DND-41 (cell line): Measurements from ENCODE around the gene FGF9.

Experiments
- ATAC-seq: fragments of 200-7000 bp; cut with Tn5 transposase; 3 replicates; pipeline ENCODE4 v1.9.1; 2021; ENCODE audit warnings: low read depth; ENCODE audit not compliant: insufficient read depth
- DNase-seq: peaks from one replicate; pipeline ENCODE4 v3.0.0-alpha.2; 2020
- H2AFZ ChIP-seq: 2 replicates; pipeline ENCODE4 v1.6.0; 2012; ENCODE audit warnings: low read depth, low read length
- H3K27ac ChIP-seq: 2 replicates; pipeline ENCODE4 v1.5.1; 2012; ENCODE audit warnings: low read length, inconsistent platforms
- H3K27me3 ChIP-seq: fragments of 200-600 bp; sonication (generic); 2 replicates; pipeline ENCODE4 v1.6.0; 2012; ENCODE audit warnings: low read length, mild to moderate bottlenecking, inconsistent platforms; ENCODE audit not compliant: insufficient read depth, poor library complexity
- H3K36me3 ChIP-seq: 2 replicates; pipeline ENCODE4 v1.5.1; 2012; ENCODE audit warnings: low read length, inconsistent platforms; ENCODE audit not compliant: insufficient read depth
- H3K4me1 ChIP-seq: 2 replicates; pipeline ENCODE4 v1.5.1; 2012; ENCODE audit warnings: mild to moderate bottlenecking, low read length; ENCODE audit not compliant: insufficient read depth
- H3K4me2 ChIP-seq: 2 replicates; pipeline ENCODE4 v1.6.0; 2012; ENCODE audit warnings: mild to moderate bottlenecking, moderate library complexity, low read length, inconsistent platforms; ENCODE audit not compliant: insufficient read depth
- H3K4me3 ChIP-seq, 2 experiments: fragments of 200-600 bp in 1 of 2; shearing (Covaris generic) in 1 of 2; 2 replicates each; pipeline ENCODE4 v1.5.1; 2012 to 2016; ENCODE audit warnings: inconsistent platforms in 2 of 2, low read length in 2 of 2, mild to moderate bottlenecking in 2 of 2, low read depth in 1 of 2, moderate library complexity in 1 of 2
- H3K79me2 ChIP-seq: 2 replicates; pipeline ENCODE4 v1.6.0; 2012; ENCODE audit warnings: low read length, inconsistent platforms; ENCODE audit not compliant: insufficient read depth
- H3K9ac ChIP-seq: 2 replicates; pipeline ENCODE4 v1.6.0; 2012; ENCODE audit warnings: low read depth, mild to moderate bottlenecking, inconsistent platforms, low read length, moderate library complexity
- H3K9me3 ChIP-seq: 2 replicates; pipeline ENCODE4 v1.5.1; 2012; ENCODE audit warnings: low read length, moderate library complexity, mild to moderate bottlenecking, inconsistent platforms; ENCODE audit not compliant: insufficient read depth, severe bottlenecking
- H4K20me1 ChIP-seq: 2 replicates; pipeline ENCODE4 v1.6.0; 2012; ENCODE audit warnings: low read length; ENCODE audit not compliant: insufficient read depth
- CTCF ChIP-seq: IDR thresholded peaks from 2 replicates; pipeline ENCODE4 v1.5.1; 2012; ENCODE audit warnings: borderline replicate concordance, low read length, moderate library complexity, mild to moderate bottlenecking; ENCODE audit not compliant: poor library complexity, severe bottlenecking; ENCODE audit errors: extremely low read depth
- EZH2 ChIP-seq: IDR thresholded peaks from 3 replicates; pipeline ENCODE4 v1.6.1; 2012; ENCODE audit warnings: borderline replicate concordance, low read depth, mild to moderate bottlenecking, moderate library complexity, low read length, inconsistent platforms; ENCODE audit not compliant: severe bottlenecking

FGF9 gene

GRCh38 chr13:21636656-21637055 is 34.2 kb upstream of the FGF9 start:
- ATAC-seq (no peak), DNase-seq (no peak)
- Histone ChIP-seq H4K20me1 (no peaks in the 10 kb centered on the region), H2AFZ (no peak overlapping the region), H3K9ac (no peak overlapping the region), H3K4me3 (no peak overlapping the region), H3K4me1 (no peaks in the 10 kb centered on the region), H3K27me3 (peaks cover 14% of the 10 kb centered on the region), H3K9me3 (no peaks in the 10 kb centered on the region), H3K27ac (no peak overlapping the region), H3K4me2 (no peak overlapping the region), H3K36me3 (no peaks in the 10 kb centered on the region), H3K79me2 (no peaks in the 10 kb centered on the region)
- TF ChIP-seq CTCF (no peak), EZH2 (no peak)

DNA sequence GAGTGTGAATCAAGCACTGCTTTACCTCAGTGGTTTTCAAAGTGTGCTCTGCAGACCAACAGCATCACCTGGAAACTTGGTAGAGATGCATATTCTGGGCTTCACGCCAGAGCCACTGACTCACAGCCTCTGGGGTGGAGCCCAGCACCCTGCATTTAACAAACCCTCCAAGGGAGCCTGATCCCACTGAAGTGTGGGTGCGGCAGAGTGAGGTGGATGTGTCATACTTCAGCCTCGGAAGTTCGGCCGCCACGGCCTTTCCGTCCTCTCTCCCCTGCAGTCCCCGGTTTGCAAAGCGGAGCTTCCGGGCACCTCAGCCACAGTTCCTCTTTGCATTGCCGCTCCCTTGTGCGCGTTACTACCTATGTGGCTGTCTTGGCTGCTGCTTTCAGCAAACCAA is 33.6 kb upstream of the FGF9 start:
- H3K4me1 ChIP-seq, result no peaks in the 10 kb centered on the region
- no peaks in the 10 kb centered on the region for H4K20me1 ChIP-seq
- no peak overlapping the region for H3K4me2 ChIP-seq
- H2AFZ ChIP-seq, result no peak overlapping the region
- no peaks in the 10 kb centered on the region for H3K9me3 ChIP-seq
- no peak overlapping the region for H3K27ac ChIP-seq
- no peaks in the 10 kb centered on the region for H3K79me2 ChIP-seq
- DNase-seq (no peak), ATAC-seq (no peak)
- TF ChIP-seq EZH2 (no peak), CTCF (no peak)
- no peak overlapping the region for H3K9ac ChIP-seq
- H3K4me3 ChIP-seq, result no peak overlapping the region
- no peaks in the 10 kb centered on the region for H3K36me3 ChIP-seq
- peaks cover 14% of the 10 kb centered on the region for H3K27me3 ChIP-seq

GRCh38 chr13:21638319-21639282 is 32.3 kb upstream of the FGF9 start:
- H4K20me1 ChIP-seq, result no peaks in the 10 kb centered on the region
- no peak for ATAC-seq
- peaks cover 14% of the 10 kb centered on the region for H3K27me3 ChIP-seq
- H3K79me2 ChIP-seq, result no peaks in the 10 kb centered on the region
- H3K4me1 ChIP-seq, result no peaks in the 10 kb centered on the region
- H2AFZ ChIP-seq, result no peak overlapping the region
- no peaks in the 10 kb centered on the region for H3K9me3 ChIP-seq
- H3K36me3 ChIP-seq, result no peaks in the 10 kb centered on the region
- no peak overlapping the region for H3K4me2 ChIP-seq
- TF ChIP-seq CTCF, result peak; percentile 83
- no peak for TF ChIP-seq EZH2
- no peak overlapping the region for H3K27ac ChIP-seq
- no peak overlapping the region for H3K9ac ChIP-seq
- peak; percentile 25 for DNase-seq
- H3K4me3 ChIP-seq, result no peak overlapping the region
